Stimulated activated naive B cell treated with anti-CD40 and anti-IgM and Interleukin-4, amounts not matched to agents 10 μg/mL and 1 μg/mL and 100 μg/mL, for 72 hours (primary cell): Measurements from ENCODE around the gene BMP2K.
"Not testable (repeated sequence)": the region's sequence is repeated elsewhere in the genome, so short reads cannot be mapped to it uniquely, and the experiment has no call there.

Experiments used
- ATAC-seq, 2 donors: fragments of 150-1000 bp; cut with Tn5 transposase; replicated peaks; 2 replicates each; pipeline ENCODE4 v1.10.0; 2021; ENCODE audit warnings: moderate library complexity in 1 of 2
- DNase-seq: peaks from one replicate; pipeline ENCODE4 v3.0.0; 2021
- H3K27ac Mint-ChIP-seq: one replicate; pipeline ENCODE4 v1.8.0; 2022; ENCODE audit warnings: mild to moderate bottlenecking, mixed read lengths
- H3K27me3 Mint-ChIP-seq, 2 donors: one replicate each; pipeline ENCODE4 v1.8.0; 2022; ENCODE audit warnings: mixed read lengths in 2 of 2
- H3K36me3 Mint-ChIP-seq, 2 donors: one replicate each; pipeline ENCODE4 v1.8.0; 2022; ENCODE audit warnings: mixed read lengths in 2 of 2, mild to moderate bottlenecking in 1 of 2
- H3K4me1 Mint-ChIP-seq, 2 donors: one replicate each; pipeline ENCODE4 v1.8.0; 2022; ENCODE audit warnings: mixed read lengths in 2 of 2, mild to moderate bottlenecking in 1 of 2
- H3K4me3 Mint-ChIP-seq, 2 donors: one replicate each; pipeline ENCODE4 v1.8.0; 2022; ENCODE audit warnings: mild to moderate bottlenecking in 2 of 2, mixed read lengths in 2 of 2, moderate library complexity in 1 of 2
- H3K9me3 Mint-ChIP-seq, 2 donors: one replicate each; pipeline ENCODE4 v1.8.0; 2022; ENCODE audit warnings: mixed read lengths in 2 of 2, mild to moderate bottlenecking in 1 of 2

The BMP2K gene

DNA sequence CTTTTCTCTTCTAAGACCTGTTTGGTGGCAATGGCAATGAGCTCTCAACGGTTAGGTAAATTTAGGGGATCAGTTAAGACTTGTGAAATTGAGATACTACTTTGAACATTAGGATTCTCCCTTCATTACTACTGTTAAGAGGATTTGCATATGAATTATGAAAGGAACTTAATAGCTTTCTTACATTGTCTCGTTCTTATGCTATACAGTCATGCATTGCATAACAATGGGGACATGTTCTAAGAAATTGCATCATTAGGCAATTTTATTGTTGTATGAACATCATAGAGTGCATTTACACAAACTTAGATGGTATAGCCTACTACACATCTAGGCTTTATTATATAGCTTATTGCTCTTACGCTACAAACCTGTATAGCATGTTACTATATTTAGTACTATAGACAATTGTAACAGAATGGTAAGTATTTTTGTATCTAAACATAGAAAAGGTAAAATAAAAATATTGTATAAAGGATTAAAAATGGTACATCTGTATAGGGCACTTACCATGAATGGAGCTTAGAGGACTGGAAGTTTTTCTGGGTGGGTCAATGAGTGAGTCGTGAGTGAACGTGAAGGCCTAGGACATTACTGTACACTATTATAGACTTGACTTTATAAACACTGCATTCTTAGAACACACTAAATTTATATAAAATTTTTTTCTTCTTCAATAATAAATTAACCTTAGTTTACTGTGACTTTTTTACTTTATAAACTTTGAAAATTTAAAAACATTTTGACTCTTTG is 100.6 kb downstream of the BMP2K start:
- peaks cover 0 to 4% of the 10 kb centered on the region in 2 donors for H3K4me1 Mint-ChIP-seq
- DNase-seq (no peak), ATAC-seq (no peak)
- no peaks in the 10 kb centered on the region for H3K9me3 Mint-ChIP-seq
- no peak overlapping the region for H3K4me3 Mint-ChIP-seq
- peaks cover 14 to 25% of the 10 kb centered on the region in 2 donors for H3K36me3 Mint-ChIP-seq
- H3K27ac Mint-ChIP-seq = no peak overlapping the region
- no peaks in the 10 kb centered on the region for H3K27me3 Mint-ChIP-seq

DNA sequence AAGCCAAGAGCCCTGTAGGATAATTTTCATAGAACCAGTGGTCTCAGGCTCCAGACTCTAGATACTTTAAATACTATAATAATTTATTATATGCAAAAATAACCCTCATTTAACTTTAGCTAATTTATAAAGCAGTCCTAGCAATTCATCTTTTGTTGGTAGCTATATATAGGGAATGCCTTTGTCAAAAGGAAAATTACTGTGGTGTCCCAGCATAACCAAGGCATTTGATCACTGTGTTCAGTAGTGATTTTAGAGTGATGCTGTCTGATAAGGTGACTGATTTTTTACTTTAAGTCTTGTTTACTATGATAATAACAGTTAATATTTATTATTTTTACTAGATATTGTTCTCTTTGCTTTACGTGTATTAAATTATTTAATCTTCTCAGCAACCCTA is 101.9 kb downstream of the BMP2K start:
- peaks cover 7 to 18% of the 10 kb centered on the region in 2 donors for H3K36me3 Mint-ChIP-seq

DNA sequence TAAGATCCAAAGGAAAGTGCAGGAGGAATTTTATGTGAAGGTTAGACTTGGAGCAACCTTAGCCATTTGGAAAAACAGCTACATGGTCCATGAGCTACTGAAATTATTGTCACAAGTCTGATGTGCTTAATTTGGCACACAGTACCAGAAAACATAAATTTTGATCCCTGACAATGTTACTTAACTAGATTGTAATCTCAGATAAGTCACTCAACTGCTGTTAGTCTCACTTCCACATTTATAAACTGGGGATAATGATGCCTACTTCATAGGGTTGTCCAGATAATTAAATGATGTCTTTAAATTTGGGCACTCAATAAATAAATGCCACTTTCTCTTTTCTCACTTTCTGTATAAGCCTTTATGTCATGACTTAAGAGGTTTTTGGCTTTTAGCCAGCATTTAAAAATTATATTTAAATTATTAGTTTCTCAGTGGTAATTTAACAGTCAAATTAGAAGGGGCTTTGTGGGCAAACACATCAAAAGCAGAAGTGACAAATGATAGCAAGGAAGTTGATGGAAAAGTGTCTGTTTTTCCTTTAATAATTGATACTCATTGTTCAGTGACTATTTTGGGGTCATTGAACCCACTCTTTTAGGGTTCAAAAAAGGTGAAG is 104.8 kb downstream of the BMP2K start:
- Mint-ChIP-seq H3K4me1 (peaks cover 0 to 4% of the 10 kb centered on the region in 2 donors), H3K9me3 (no peaks in the 10 kb centered on the region), H3K27me3 (no peaks in the 10 kb centered on the region), H3K36me3 (peaks cover 6 to 12% of the 10 kb centered on the region in 2 donors), H3K27ac (no peak overlapping the region), H3K4me3 (no peak overlapping the region)
- ATAC-seq (peak; percentile 41 to 52), DNase-seq (no peak)

More for the DNA sequence above, 101.9 kb downstream of the BMP2K start:
- no peak for DNase-seq
- peaks cover 0 to 4% of the 10 kb centered on the region in 2 donors for H3K4me1 Mint-ChIP-seq
- H3K27ac Mint-ChIP-seq = no peak overlapping the region
- H3K9me3 Mint-ChIP-seq = no peaks in the 10 kb centered on the region
- no peak for ATAC-seq
- H3K4me3 Mint-ChIP-seq = no peak overlapping the region
- no peaks in the 10 kb centered on the region for H3K27me3 Mint-ChIP-seq

DNA sequence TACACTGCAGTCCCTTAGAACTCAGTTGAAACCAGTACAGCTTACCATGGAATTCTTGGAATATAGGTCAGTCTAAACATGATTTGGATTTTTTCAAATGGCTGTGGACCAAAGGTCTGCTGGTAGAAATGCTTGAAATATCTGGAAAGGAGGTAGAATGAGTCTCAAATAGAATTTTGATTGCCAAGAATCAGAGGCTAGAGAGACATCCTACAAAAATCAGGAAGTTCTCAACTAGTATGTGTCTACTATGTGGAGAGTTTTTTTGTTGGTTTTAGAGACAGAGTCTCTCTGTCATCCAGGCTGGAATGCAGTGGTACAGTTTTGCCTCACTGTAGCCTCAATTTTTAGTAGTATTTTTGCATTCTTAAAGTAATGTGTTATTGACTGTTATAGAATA is 109.4 kb downstream of the BMP2K start:
- H3K9me3 Mint-ChIP-seq = no peaks in the 10 kb centered on the region
- H3K27me3 Mint-ChIP-seq = no peaks in the 10 kb centered on the region
- peak overlapping the region; percentile 48 for H3K27ac Mint-ChIP-seq
- H3K4me3 Mint-ChIP-seq = no peak overlapping the region
- peaks cover 8 to 29% of the 10 kb centered on the region in 2 donors for H3K36me3 Mint-ChIP-seq
- ATAC-seq = no peak
- H3K4me1 Mint-ChIP-seq = peaks cover 0 to 8% of the 10 kb centered on the region in 2 donors
- no peak for DNase-seq

DNA sequence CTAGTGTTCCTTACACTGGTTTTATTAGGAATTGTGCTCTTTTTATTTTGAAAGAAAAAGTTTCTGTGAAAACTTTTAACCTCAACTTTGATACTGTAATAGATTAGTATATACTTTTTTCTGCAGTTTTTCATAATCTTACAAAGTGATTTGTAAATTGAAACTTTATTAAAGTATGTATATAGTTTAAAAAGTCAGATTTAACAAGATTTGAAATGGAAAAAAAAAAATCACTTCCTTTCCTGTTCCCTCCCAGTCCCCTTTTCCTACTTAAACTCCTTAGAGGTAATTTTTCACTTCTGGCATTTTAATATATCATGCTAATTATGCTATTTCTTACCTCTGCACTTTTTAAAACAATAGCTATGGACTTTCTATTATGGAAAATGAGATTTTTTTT is 113.8 kb downstream of the BMP2K start:
- Mint-ChIP-seq H3K9me3 (no peaks in the 10 kb centered on the region), H3K27ac (no peak overlapping the region), H3K4me1 (peaks cover 3 to 11% of the 10 kb centered on the region in 2 donors), H3K4me3 (no peak overlapping the region), H3K27me3 (no peaks in the 10 kb centered on the region), H3K36me3 (peaks cover 20 to 57% of the 10 kb centered on the region in 2 donors)
- ATAC-seq = no peak
- DNase-seq = no peak

DNA sequence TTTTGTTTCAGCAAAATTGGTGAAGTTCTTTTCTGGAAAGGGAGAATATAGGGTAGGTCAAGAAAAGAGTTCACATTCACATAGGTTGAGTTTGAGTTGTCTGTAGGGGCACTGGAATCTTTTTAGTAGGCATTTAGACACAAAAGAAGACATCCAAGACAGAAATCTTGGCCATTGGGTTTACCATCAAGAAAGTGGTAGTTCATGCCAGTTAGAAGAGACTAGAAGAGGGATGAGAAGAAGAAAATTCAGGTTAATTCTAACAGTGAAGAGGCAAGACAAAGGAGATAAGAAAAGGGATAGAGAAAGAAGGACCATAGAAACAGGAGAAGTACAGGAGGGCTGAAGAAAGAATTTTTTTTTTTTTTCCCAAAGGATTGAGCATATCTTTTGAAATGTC is 123.2 kb downstream of the BMP2K start:
- peaks cover 2 to 4% of the 10 kb centered on the region in 2 donors for H3K4me1 Mint-ChIP-seq
- no peaks in the 10 kb centered on the region for H3K9me3 Mint-ChIP-seq
- H3K27ac Mint-ChIP-seq = no peak overlapping the region
- peaks cover 17 to 36% of the 10 kb centered on the region in 2 donors for H3K36me3 Mint-ChIP-seq
- no peak for DNase-seq
- no peaks in the 10 kb centered on the region for H3K27me3 Mint-ChIP-seq
- no peak for ATAC-seq
- H3K4me3 Mint-ChIP-seq = no peak overlapping the region

DNA sequence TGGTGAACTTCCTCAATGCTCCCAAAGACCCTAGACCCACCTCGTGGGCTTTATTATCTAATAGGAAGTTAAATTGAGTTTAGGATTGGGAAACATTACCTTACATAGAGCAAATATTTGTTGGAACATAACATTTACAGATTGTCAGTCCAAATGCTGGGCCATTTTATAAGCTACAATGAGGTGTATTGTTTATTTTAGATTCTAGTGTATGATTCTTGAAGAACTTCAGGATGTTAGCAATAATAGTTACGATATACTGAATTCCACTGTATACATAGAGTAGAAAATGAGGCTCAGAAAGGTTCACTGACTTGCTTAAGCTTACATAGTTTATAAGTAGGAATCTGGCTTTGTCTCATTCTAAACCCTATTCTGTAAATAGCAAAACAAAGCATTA is 125.7 kb downstream of the BMP2K start:
- DNase-seq (no peak), ATAC-seq (no peak)
- H3K9me3 Mint-ChIP-seq = no peaks in the 10 kb centered on the region
- no peak overlapping the region for H3K4me3 Mint-ChIP-seq
- H3K36me3 Mint-ChIP-seq = peaks cover 13 to 32% of the 10 kb centered on the region in 2 donors
- H3K27me3 Mint-ChIP-seq = no peaks in the 10 kb centered on the region
- H3K27ac Mint-ChIP-seq = no peak overlapping the region
- H3K4me1 Mint-ChIP-seq = no peaks in the 10 kb centered on the region

DNA sequence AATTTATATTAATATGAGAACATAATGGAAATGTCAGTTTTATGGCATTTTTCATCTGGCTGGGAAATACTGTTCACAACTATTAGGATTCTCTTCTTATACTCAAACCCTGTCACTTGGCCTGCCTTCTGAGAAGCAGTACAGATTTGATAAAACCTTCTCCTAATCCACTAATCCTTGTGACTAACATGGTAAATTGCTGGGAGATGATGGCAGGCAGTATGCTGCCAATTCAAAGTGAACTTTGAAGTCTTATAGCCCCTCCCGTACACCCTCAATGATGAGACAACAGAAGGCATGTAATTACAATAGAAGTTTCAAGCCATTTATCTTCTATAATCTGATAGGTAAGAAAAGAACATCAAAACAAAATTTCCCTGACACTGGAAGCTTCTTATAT is 126.1 kb downstream of the BMP2K start:
- Mint-ChIP-seq H3K9me3 (no peaks in the 10 kb centered on the region), H3K4me1 (no peaks in the 10 kb centered on the region), H3K27ac (no peak overlapping the region), H3K36me3 (peaks cover 13 to 33% of the 10 kb centered on the region in 2 donors), H3K4me3 (no peak overlapping the region), H3K27me3 (no peaks in the 10 kb centered on the region)
- DNase-seq (no peak), ATAC-seq (no peak)

DNA sequence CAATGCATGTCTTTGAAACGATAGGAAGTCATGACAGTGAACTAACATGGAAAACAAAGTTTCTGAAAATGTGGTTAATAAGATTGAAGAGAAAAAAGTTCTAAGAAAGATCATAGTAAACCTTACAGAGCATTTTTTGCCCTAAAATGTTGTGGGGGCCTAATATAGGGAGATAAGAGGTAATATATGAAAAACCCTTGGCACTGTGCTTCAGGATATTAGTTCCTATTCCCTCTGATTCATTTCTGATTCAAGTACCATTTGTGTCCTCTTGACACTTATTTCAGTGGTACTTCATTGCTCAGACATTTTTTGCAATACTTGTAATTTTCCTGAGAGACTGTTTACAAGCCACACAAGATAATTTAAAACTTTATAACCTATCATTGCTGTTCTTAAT is 128.0 kb downstream of the BMP2K start:
- Mint-ChIP-seq H3K36me3 (peaks cover 10 to 33% of the 10 kb centered on the region in 2 donors), H3K4me3 (no peak overlapping the region), H3K9me3 (no peaks in the 10 kb centered on the region), H3K27ac (no peak overlapping the region), H3K27me3 (no peaks in the 10 kb centered on the region), H3K4me1 (no peaks in the 10 kb centered on the region)
- DNase-seq (no peak), ATAC-seq (no peak)

DNA sequence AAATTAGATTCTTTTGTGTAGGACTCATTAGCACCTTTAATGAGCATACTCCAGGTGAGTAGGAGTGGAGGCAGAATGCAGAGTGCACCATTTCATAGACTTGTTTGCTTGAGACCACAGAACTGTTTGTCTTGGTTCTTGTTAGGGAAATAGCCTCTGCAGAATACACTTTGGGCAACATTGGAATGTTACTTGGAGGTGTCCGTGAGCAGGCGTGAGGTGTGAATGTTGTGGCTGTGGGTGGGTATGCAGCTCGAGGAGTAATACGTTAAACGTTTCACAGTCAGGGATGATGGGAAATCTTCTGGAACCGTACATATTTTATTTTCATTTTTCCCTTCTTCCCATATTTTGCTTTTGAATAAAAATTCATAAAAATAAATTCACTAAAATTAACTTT is 131.5 kb downstream of the BMP2K start:
- no peaks in the 10 kb centered on the region for H3K9me3 Mint-ChIP-seq
- ATAC-seq (no peak), DNase-seq (no peak)
- no peaks in the 10 kb centered on the region for H3K27me3 Mint-ChIP-seq
- peaks cover 27 to 50% of the 10 kb centered on the region in 2 donors for H3K36me3 Mint-ChIP-seq
- H3K4me3 Mint-ChIP-seq = no peak overlapping the region
- peaks cover 0 to 2% of the 10 kb centered on the region in 2 donors for H3K4me1 Mint-ChIP-seq
- H3K27ac Mint-ChIP-seq = no peak overlapping the region

DNA sequence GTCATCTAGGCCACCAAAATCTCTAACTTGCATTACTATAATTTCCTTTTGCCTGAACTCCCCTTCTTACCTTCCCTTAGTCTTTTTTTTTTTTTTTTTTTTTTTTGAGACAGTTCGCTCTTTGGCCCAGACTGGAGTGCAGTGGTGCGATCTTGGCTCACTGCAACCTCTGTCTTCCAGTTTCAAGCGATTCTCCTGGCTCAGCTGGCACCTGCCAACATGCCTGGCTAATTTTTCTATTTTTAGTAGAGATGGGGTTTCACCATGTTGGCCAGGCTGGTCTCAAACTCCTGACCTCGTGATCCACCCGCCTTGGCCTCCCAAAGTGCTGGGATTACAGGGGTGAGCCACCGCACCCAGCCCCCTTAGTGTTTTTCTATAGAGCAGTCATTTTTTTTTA is 132.8 kb downstream of the BMP2K start:
- DNase-seq, H3K4me3 Mint-ChIP-seq, H3K27ac Mint-ChIP-seq, ATAC-seq, H3K27me3 Mint-ChIP-seq, H3K4me1 Mint-ChIP-seq, H3K9me3 Mint-ChIP-seq: not testable (repeated sequence)
- peaks cover 27 to 46% of the 10 kb centered on the region in 2 donors for H3K36me3 Mint-ChIP-seq

DNA sequence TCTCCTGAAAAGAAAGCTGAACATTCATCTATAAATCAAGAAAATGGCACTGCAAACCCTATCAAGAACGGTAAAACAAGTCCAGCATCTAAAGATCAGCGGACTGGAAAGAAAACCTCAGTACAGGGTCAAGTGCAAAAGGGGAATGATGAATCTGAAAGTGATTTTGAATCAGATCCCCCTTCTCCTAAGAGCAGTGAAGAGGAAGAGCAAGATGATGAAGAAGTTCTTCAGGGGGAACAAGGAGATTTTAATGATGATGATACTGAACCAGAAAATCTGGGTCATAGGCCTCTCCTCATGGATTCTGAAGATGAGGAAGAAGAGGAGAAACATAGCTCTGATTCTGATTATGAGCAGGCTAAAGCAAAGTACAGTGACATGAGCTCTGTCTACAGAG is 134.5 kb downstream of the BMP2K start:
- no peak overlapping the region for H3K4me3 Mint-ChIP-seq
- DNase-seq (no peak), ATAC-seq (no peak)
- no peaks in the 10 kb centered on the region for H3K9me3 Mint-ChIP-seq
- peaks cover 0 to 2% of the 10 kb centered on the region in 2 donors for H3K4me1 Mint-ChIP-seq
- peaks cover 29 to 50% of the 10 kb centered on the region in 2 donors for H3K36me3 Mint-ChIP-seq
- H3K27ac Mint-ChIP-seq = no peak overlapping the region
- H3K27me3 Mint-ChIP-seq = no peaks in the 10 kb centered on the region

DNA sequence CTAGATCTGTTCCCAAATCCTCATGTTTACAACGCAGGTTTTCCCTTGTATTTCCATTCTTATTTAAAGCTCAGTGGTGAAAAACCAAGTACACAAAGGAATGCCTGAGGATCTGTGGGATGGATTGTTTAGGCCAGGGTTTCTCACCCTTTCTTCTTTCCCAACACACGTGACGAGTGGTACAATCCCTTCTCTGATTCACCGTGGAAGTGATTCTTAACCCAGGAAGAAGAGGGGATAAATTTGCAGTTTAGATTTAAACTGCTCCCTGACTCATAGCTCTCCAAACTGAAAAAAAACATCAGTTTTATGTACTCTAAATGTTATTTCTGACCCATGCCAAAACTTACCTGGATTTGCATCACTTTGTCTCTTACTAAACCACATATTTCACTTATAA is 146.1 kb downstream of the BMP2K start:
- no peaks in the 10 kb centered on the region for H3K27me3 Mint-ChIP-seq
- ATAC-seq (no peak), DNase-seq (no peak)
- no peaks in the 10 kb centered on the region for H3K9me3 Mint-ChIP-seq
- peaks cover 13 to 15% of the 10 kb centered on the region in 2 donors for H3K36me3 Mint-ChIP-seq
- no peak overlapping the region for H3K4me3 Mint-ChIP-seq
- H3K4me1 Mint-ChIP-seq = peaks cover 0 to 6% of the 10 kb centered on the region in 2 donors
- no peak overlapping the region for H3K27ac Mint-ChIP-seq

DNA sequence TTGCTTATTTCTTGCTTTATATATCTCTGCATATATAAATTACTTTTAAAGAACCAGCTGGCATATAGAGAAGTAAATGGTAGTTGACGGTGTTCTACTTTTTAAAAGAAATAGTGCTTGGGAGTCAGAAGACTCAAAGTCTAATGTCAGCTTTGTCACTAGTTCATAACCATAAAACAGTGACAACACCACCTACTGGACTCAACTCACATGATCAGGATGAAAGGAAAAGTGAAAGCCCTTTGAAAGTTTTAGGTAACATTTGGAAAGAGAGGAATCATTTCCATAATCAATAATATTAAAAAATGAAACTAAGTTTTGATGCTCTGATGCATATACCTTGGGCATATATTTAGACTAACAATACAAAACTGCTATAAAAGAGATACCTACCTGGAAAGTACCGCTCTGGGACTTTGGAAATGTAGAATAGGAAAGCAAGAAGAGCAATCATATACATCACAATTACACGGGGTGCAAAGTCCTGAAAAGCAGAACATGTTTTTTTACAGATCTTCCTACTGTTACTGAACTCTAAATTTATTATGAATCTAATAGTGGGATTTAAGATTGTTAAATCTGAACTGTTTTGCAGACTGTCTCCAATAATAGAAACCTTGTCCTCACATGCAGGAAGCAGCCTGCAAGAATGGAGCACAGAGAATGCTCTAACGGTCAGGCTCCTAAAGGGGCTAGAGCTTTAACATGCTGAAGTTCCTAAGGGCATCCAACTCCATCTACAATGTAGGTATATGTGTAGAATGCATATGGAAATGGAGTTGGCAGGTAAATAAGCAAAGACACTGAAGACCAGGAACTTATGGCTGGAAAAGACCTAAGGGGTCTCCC is 147.5 kb downstream of the BMP2K start:
- no peak overlapping the region for H3K27ac Mint-ChIP-seq

More for the DNA sequence above, 147.5 kb downstream of the BMP2K start:
- H3K9me3 Mint-ChIP-seq = no peaks in the 10 kb centered on the region
- ATAC-seq = no peak
- peaks cover 16 to 19% of the 10 kb centered on the region in 2 donors for H3K36me3 Mint-ChIP-seq
- peaks cover 0 to 6% of the 10 kb centered on the region in 2 donors for H3K4me1 Mint-ChIP-seq
- no peak for DNase-seq
- no peaks in the 10 kb centered on the region for H3K27me3 Mint-ChIP-seq
- H3K4me3 Mint-ChIP-seq = no peak overlapping the region
